ENCODE data around the gene HIVEP3. TPM values are rescaled to one million over a fixed set of nuclear protein-coding genes. Genes with fewer than 3 reads are reported as not detected.

HIVEP3 gene
- polyA plus RNA-seq, 4 donors, result 3.5 to 4.8 (median 4.6) TPM

GRCh38 chr1:41547781-41548560 is 370.8 kb downstream of the HIVEP3 start:
- DNase-seq (ENCODE audit: low read depth in 4 of 4, low spot score in 2 of 4), result no peak

GRCh38 chr1:41547336-41547735 is 371.4 kb downstream of the HIVEP3 start:
- DNase-seq (ENCODE audit: low read depth in 4 of 4, low spot score in 2 of 4), result no peak

GRCh38 chr1:41546833-41547135 is 371.9 kb downstream of the HIVEP3 start:
- no peak for DNase-seq (ENCODE audit: low read depth in 4 of 4, low spot score in 2 of 4)

- DNase-seq (ENCODE audit: low read depth in 4 of 4, low spot score in 2 of 4), result no peak
Observed at GRCh38 chr1:41545996-41546832, 372.5 kb downstream of the HIVEP3 start.

- no peak for DNase-seq (ENCODE audit: low read depth in 4 of 4, low spot score in 2 of 4)
Observed at GRCh38 chr1:41542196-41542930, 376.4 kb downstream of the HIVEP3 start.

- DNase-seq (ENCODE audit: low read depth in 4 of 4, low spot score in 2 of 4), result no peak
Observed at GRCh38 chr1:41541592-41541952, 377.1 kb downstream of the HIVEP3 start.

- no peak for DNase-seq (ENCODE audit: low read depth in 4 of 4, low spot score in 2 of 4)
Observed at GRCh38 chr1:41540886-41541591, 377.7 kb downstream of the HIVEP3 start.

- no peak for DNase-seq (ENCODE audit: low read depth in 4 of 4, low spot score in 2 of 4)
Observed at GRCh38 chr1:41539999-41540398, 378.7 kb downstream of the HIVEP3 start.

- no peak for DNase-seq (ENCODE audit: low read depth in 4 of 4, low spot score in 2 of 4)
Observed at GRCh38 chr1:41539418-41539805, 379.3 kb downstream of the HIVEP3 start.

- no peak for DNase-seq (ENCODE audit: low read depth in 4 of 4, low spot score in 2 of 4)
Observed at GRCh38 chr1:41538741-41539417, 379.8 kb downstream of the HIVEP3 start.

GRCh38 chr1:41537788-41538351 is 380.9 kb downstream of the HIVEP3 start:
- DNase-seq (ENCODE audit: low read depth in 4 of 4, low spot score in 2 of 4), result peak in 2 of 4 donors; percentile 62 to 69

GRCh38 chr1:41537251-41537650 is 381.5 kb downstream of the HIVEP3 start:
- DNase-seq (ENCODE audit: low read depth in 4 of 4, low spot score in 2 of 4), result no peak

GRCh38 chr1:41536361-41536802 is 382.3 kb downstream of the HIVEP3 start:
- DNase-seq (ENCODE audit: low read depth in 4 of 4, low spot score in 2 of 4), result no peak

- DNase-seq (ENCODE audit: low read depth in 4 of 4, low spot score in 2 of 4), result no peak
Observed at GRCh38 chr1:41535716-41536115, 383.0 kb downstream of the HIVEP3 start.

GRCh38 chr1:41535276-41535675 is 383.4 kb downstream of the HIVEP3 start:
- DNase-seq (ENCODE audit: low read depth in 4 of 4, low spot score in 2 of 4), result no peak

- DNase-seq (ENCODE audit: low read depth in 4 of 4, low spot score in 2 of 4), result no peak
Observed at GRCh38 chr1:41534181-41535076, 384.3 kb downstream of the HIVEP3 start.

GRCh38 chr1:41533731-41534080 is 385.0 kb downstream of the HIVEP3 start:
- DNase-seq (ENCODE audit: low read depth in 4 of 4, low spot score in 2 of 4), result no peak

- no peak for DNase-seq (ENCODE audit: low read depth in 4 of 4, low spot score in 2 of 4)
Observed at GRCh38 chr1:41533016-41533730, 385.5 kb downstream of the HIVEP3 start.

All from left renal cortex interstitium (tissue), 4 donors.